GM13977 (cell line): ENCODE data around the gene GRAMD1A.

Experiments
- DNase-seq: peaks from one replicate; pipeline ENCODE4 v3.0.0; 2012; ENCODE audit warnings: low spot score
- CTCF ChIP-seq: IDR thresholded peaks from 2 replicates; pipeline ENCODE4 v1.5.1; 2012; ENCODE audit warnings: mild to moderate bottlenecking, control low read depth; ENCODE audit not compliant: insufficient read depth; ENCODE audit errors: extremely low read depth, missing control alignments
- in situ Hi-C: fragments of 300-500 bp; cut with MboI; formaldehyde crosslinking; loops from one replicate; pipeline ENCODE4 v1.12.0; 2022; ENCODE audit warnings: low sequenced_read_pairs, low pct_unique_long_range_greater_than_20kb, mixed read lengths, inconsistent platforms; ENCODE audit not compliant: unreplicated experiment

The GRAMD1A gene

DNA sequence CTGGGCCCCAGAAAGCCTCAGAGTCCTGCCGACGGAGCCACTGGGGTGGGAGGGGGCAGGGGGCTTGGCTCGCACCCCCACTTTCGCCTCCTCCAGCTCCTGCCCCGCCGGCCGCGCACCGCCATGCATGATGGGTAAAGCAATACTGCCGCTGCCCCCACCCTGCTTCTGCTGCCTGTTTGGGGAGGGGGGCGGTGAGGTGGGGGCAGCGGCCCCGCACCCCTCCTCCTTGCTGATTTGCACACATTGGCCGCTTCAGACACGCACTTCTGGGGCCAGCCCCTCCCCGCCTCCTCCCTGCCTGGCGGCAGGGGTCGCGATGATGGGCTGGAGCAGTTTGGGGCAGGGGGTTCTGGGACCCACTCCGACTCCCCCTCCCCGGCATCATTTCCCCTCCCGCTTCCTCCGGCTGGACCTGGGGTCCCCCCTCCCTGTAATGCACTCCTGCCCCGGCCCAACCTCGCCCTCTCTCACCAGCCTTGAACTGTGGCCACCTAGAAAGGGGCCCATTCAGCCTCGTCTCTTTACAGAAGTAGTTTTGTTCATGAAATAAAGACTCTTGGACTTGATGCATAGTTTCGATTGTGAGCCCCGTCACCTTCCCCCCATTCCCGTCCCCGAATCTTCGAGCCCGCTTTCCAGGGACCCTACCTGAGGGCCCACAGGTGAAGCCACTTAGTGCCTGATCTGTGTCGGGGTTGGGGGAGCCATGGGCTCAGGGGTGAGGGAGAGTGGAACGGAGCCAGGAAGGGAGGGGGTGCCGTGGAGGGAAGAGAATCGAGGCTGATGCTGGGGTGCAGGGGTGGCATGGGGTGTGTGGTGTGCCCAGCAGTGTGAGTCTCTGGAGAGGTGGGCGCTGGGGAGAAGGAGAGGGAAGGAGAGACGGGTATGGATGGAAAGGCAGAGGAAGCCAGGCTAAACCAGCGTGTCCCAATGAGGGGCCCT, 40.0 kb downstream of the GRAMD1A start:
- in situ Hi-C loops, result no loop called here
- DNase-seq, result no peak
- no peak for TF ChIP-seq CTCF

DNA sequence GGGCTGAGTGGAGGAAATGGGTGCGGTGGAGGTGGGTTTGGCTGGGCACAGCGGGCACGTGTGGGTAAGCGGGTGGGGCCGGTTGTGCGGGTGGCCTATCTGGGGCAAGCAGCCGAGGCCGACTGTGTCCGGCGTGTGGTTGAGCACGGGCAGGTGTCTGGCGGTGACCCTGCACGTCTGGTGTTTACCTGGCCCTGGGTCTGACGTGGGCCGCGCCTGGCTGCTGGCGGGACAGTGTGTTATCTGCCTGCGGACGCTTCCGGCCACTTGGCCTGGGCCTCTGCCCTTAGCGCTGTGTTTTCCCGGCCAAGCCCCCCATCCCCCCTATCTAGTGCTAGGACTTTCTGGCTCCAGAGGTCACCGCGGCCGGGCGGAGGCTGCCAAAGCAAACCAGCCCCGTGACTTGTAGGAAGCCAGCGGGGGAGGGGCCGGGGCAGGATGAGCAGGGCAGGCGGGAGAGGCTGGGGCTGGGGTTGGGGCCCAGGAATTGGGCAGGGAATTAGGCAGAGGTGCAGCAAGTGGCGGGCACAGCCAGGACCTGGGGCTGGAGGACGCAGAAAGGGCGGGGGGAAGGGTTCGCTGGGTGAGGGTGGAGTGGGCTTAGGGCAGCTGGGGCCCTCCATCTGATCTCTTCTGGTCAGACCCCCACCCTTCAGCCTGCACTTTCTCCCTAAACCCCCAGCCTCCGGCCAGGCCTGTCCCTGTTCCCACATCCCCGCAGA, 40.9 kb downstream of the GRAMD1A start:
- DNase-seq, result no peak
- no peak for TF ChIP-seq CTCF
- in situ Hi-C loops, result no loop called here

GRCh38 chr19:35041548-35042055, 41.5 kb downstream of the GRAMD1A start, which contains the start of gene HPN:
TSS of gene HPN (plus strand) at chr19:35041721. CDS start at chr19:35042507, 786 bp downstream.
- TF ChIP-seq CTCF, result no peak
- DNase-seq, result no peak
- in situ Hi-C loops, result no loop called here

DNA sequence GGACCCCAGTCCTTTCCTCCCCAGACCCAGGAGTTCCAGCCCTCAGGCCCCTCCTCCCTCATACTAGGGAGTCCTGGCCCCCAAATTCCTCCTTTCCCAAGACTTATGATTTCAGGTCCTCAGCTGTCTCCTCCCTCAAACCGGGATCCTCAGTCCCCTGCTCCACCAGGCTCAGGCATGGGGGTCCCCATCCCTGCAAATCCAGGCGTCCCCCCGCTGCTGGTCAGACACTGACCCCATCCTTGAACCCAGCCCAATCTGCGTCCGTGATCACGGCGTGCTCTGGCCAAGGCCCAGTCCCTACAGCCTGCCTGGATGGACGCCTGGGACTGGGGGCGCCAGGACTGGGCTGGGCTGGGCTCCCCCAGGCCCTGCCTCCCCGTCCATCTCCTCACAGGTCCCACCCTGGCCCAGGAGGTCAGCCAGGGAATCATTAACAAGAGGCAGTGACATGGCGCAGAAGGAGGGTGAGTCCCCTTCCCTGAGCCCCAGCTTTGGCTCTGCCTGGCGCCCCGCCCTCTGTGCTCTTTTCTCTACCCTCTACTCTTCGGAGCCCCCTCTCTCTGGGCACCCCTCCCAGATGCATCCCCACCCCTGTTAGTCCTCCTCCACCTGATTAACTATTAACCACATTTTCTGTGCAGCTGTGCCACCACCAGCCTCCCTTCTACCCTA, 42.1 kb downstream of the GRAMD1A start:
- in situ Hi-C loops, result no loop called here
- no peak for DNase-seq
- TF ChIP-seq CTCF, result no peak

DNA sequence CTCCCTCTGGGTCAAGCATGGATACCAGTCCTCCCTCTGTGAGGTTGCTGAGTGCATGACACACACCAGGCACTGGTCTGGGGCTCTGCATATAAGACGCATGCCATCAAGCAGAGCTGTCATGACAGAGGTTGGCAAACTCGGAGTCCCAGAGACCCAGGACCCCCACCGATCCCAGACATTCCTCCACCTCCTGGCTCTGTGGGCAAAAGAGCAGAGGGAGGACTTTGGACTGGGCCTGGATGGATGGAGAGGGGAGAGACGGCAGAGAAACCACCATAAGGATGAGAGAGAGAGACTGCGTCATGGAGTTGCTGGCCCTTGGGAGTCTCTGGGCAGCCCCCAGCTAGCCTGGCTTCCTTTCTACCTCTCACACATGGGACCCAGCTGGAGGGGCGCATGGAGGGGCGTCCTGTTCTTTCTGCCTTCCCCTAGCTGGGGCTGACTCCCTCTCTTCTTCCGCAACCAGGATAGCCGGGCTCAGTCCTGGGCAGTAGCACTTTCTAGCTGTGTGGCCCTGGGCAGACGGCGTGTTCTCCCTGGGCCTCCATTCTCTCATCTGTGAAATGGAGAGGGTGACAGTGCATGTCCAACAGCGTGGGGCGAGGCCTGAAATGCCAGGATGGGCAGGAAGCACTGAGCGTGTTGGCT, 43.0 kb downstream of the GRAMD1A start:
- no peak for DNase-seq
- in situ Hi-C loops, result no loop called here
- no peak for TF ChIP-seq CTCF

DNA sequence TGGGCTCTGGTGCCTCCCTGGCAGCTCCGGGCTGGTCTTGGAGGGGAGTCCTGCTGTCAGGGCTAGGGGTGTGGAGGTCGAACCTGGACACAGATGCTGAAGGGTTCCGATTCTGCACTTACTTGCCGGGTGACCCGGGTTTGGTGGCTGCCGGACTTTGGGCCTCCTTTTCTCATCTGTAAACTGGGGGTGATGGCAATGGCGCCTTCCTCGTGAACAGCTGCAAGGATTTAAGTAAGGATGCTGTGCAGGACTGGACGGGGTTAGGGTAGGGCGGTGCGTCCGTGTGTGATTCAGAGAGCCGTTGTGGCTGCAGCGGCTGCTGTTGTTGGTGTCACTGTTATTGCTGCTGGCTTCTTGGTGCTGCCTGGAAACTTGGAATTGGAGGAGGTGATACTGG, 43.8 kb downstream of the GRAMD1A start:
- in situ Hi-C loops, result no loop called here
- DNase-seq, result no peak
- no peak for TF ChIP-seq CTCF
